ENCODE data around the gene PLLP. TPM values are rescaled to one million over a fixed set of nuclear protein-coding genes. Genes with fewer than 3 reads are reported as not detected.

PLLP gene, protein sequence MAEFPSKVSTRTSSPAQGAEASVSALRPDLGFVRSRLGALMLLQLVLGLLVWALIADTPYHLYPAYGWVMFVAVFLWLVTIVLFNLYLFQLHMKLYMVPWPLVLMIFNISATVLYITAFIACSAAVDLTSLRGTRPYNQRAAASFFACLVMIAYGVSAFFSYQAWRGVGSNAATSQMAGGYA
- 10 to 100 TPM in 1 of 4 donors, 1 to 10 TPM in 3; 1.7 to 11.4 (median 5.4) TPM for total RNA-seq

- Histone ChIP-seq H3K36me3 (no peaks in the 10 kb centered on the region), H3K4me1 (peaks cover 0 to 16% (median 3%) of the 10 kb centered on the region in 3 donors), H3K4me3 (peak within 1 kb of the TSS; percentile 26 to 63), H3K27ac (peak within 1 kb of the TSS in 2 of 4 donors; percentile 14 to 60), H3K27me3 (peaks cover 35% of the 10 kb centered on the region), H3K9me3 (no peaks in the 10 kb centered on the region)
- TF ChIP-seq POLR2A (IDR thresholded peaks at IDR 0.05), result peak in 1 of 2 donors; percentile 10
- TF ChIP-seq CTCF (IDR thresholded peaks at IDR 0.05), result no peak
- ATAC-seq, result peak; percentile 61
- 0% methylated on average over 2 of the region's 95 CpGs; no CpG with 5 or more reads in 1 of the 2 donors for WGBS, 2 donors (ENCODE audit: low coverage in 1 of 2)
Measured at GRCh38 chr16:57284209-57284951, at the start of gene PLLP. Gene PLLP, minus strand, starts transcription at chr16:57284672. Its CDS starts 132 bp downstream, at chr16:57284540.

- no peaks in the 10 kb centered on the region for H3K36me3 ChIP-seq
- WGBS, 2 donors (ENCODE audit: low coverage in 1 of 2), result 100% methylated on average over 1 of the region's 1 CpG; no CpG with 5 or more reads in 1 of the 2 donors
- H3K4me3 ChIP-seq, result no peak overlapping the region
- H3K27ac ChIP-seq, result no peak overlapping the region
- H3K9me3 ChIP-seq, result peaks cover 0 to 9% (median 0%) of the 10 kb centered on the region in 3 donors
- H3K4me1 ChIP-seq, result no peaks in the 10 kb centered on the region
- TF ChIP-seq POLR2A (IDR thresholded peaks at IDR 0.05) (no peak), POLR2AphosphoS5 (IDR thresholded peaks at IDR 0.05) (no peak), EP300 (IDR thresholded peaks at IDR 0.05) (no peak), CTCF (IDR thresholded peaks at IDR 0.05) (no peak)
- ATAC-seq, result no peak
- H3K27me3 ChIP-seq, result no peaks in the 10 kb centered on the region
Measured at GRCh38 chr16:57333402-57333801, 48.9 kb upstream of the PLLP start.

DNA sequence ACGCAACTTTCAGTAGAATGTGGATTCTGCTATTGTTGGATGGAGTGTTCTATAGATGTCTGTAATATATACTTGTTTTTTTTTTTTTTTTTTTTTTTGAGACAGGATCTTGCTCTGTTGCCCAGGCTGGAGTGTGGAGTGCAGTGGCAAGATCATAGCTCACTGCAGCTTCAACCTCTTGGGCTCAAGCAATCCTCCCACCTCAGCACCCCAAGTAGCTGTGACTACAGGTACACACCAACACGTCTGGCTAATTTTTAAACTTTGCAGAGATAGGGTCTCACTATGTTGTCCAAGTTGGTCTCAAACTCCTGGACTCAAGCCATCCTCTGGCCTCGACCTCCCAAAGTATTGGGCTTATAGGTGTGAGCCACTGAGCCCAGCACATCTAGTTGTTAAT lies 46.9 kb upstream of the PLLP start:
- no peak for ATAC-seq
- Histone ChIP-seq H3K4me1 (no peaks in the 10 kb centered on the region), H3K27me3 (no peaks in the 10 kb centered on the region), H3K9me3 (peaks cover 0 to 9% (median 0%) of the 10 kb centered on the region in 3 donors), H3K27ac (no peak overlapping the region), H3K36me3 (no peaks in the 10 kb centered on the region), H3K4me3 (no peak overlapping the region)
- TF ChIP-seq POLR2AphosphoS5 (IDR thresholded peaks at IDR 0.05) (no peak), EP300 (IDR thresholded peaks at IDR 0.05) (no peak), POLR2A (IDR thresholded peaks at IDR 0.05) (no peak), CTCF (IDR thresholded peaks at IDR 0.05) (no peak)
- WGBS, 2 donors (ENCODE audit: low coverage in 1 of 2), result 71 to 81% methylated on average over 1 to 3 of the region's 3 CpGs

DNA sequence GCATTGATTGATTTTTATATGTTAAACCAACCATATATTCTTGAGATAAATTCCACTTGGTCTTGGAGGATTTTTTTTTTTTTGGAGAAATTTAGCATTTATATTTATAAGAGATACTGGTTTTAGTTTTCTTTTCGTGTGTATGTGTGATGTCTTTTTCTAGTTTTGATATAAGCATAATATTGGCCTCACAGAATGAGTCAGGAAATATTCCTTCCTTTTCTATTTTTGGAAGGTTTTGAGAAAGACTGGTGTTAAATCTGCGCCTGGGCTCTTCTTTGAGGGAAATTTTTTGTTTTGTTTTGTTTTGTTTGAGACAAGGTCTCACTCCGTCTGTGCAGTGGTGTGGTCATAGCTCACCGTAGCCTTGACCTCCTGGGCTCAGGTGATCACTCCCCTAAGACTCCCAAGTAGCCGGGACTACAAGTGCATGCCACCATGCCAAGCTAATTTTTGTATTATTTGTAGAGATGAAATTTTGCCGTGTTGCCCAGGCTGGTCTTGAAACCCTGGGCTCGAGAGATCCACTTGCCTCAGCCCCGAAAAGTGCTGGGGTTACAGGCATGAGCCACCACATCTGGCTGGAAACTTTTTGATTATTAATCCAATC lies 45.4 kb upstream of the PLLP start:
- H3K36me3 ChIP-seq, result no peaks in the 10 kb centered on the region
- TF ChIP-seq CTCF (IDR thresholded peaks at IDR 0.05), result no peak
- no peak for TF ChIP-seq POLR2A (IDR thresholded peaks at IDR 0.05)
- TF ChIP-seq EP300 (IDR thresholded peaks at IDR 0.05), result no peak
- TF ChIP-seq POLR2AphosphoS5 (IDR thresholded peaks at IDR 0.05), result no peak
- WGBS, 2 donors (ENCODE audit: low coverage in 1 of 2), result 62 to 67% methylated on average over 6 to 8 of the region's 8 CpGs
- peaks cover 0 to 9% (median 0%) of the 10 kb centered on the region in 3 donors for H3K9me3 ChIP-seq
- no peaks in the 10 kb centered on the region for H3K27me3 ChIP-seq
- no peak for ATAC-seq
- H3K4me1 ChIP-seq, result no peaks in the 10 kb centered on the region
- H3K4me3 ChIP-seq, result no peak overlapping the region
- H3K27ac ChIP-seq, result no peak overlapping the region
